Stomach (tissue), 4 donors: ENCODE measurements around the gene ZBED4.

ENCODE experiments used
- EP300 ChIP-seq: sonication (generic); formaldehyde crosslinking; IDR thresholded peaks from one replicate; pipeline ENCODE4 v1.6.1; 2017; ENCODE audit warnings: antibody characterized with exemption
- POLR2A ChIP-seq, 4 donors: fragments of 450-650 bp; IDR thresholded peaks; one replicate each; pipeline ENCODE4 v1.6.1; 2016; ENCODE audit warnings: antibody characterized with exemption in 4 of 4, control low read depth in 2 of 4, mild to moderate bottlenecking in 1 of 4, moderate library complexity in 1 of 4
- POLR2AphosphoS5 ChIP-seq, 3 donors: sonication (generic); formaldehyde crosslinking; IDR thresholded peaks; one replicate each; pipeline ENCODE4 v1.6.1; 2016; ENCODE audit warnings: antibody characterized with exemption in 3 of 3
- TF ChIP-seq, protein P1 (sequence below), 7 experiments: fragments of 450-650 bp in 4 of 7; fragments of 200-600 bp in 3 of 7; sonication (generic) in 3 of 7; IDR thresholded peaks; one replicate each; pipeline ENCODE4 v1.5.1; 2016 to 2019; ENCODE audit warnings: antibody characterized with exemption in 7 of 7, control low read depth in 2 of 7, mild to moderate bottlenecking in 1 of 7

DNA sequence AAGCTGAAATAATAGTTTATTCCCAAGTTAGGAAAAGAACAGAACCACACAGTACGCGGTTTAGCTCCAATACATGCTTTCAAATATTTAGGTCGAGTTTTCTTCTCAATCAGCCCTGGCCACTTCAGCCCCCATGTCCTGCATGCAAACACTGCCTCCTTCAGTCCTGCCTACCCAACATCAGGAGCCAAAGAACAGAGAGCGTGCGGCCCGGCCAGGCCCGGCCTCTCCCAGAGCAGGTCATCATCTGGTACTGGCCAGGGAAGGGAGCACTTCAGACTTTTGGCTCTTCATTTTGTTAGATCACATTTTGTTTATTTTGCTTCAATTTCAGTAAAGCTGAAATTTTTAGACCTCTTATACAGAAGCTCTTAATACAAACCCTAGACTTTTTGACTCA, 32.7 kb upstream of the ZBED4 start:
- TF ChIP-seq, protein P1, sequence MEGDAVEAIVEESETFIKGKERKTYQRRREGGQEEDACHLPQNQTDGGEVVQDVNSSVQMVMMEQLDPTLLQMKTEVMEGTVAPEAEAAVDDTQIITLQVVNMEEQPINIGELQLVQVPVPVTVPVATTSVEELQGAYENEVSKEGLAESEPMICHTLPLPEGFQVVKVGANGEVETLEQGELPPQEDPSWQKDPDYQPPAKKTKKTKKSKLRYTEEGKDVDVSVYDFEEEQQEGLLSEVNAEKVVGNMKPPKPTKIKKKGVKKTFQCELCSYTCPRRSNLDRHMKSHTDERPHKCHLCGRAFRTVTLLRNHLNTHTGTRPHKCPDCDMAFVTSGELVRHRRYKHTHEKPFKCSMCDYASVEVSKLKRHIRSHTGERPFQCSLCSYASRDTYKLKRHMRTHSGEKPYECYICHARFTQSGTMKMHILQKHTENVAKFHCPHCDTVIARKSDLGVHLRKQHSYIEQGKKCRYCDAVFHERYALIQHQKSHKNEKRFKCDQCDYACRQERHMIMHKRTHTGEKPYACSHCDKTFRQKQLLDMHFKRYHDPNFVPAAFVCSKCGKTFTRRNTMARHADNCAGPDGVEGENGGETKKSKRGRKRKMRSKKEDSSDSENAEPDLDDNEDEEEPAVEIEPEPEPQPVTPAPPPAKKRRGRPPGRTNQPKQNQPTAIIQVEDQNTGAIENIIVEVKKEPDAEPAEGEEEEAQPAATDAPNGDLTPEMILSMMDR (IDR thresholded peaks at IDR 0.05) = no peak
- TF ChIP-seq EP300 (no peak), POLR2A (IDR thresholded peaks at IDR 0.05) (no peak), POLR2AphosphoS5 (IDR thresholded peaks at IDR 0.05) (no peak)
